ENCODE measurements around the gene KPNA6.
"Not testable (repeated sequence)": the region's sequence is repeated elsewhere in the genome, so short reads cannot be mapped to it uniquely, and the experiment has no call there.

KPNA6 gene

DNA sequence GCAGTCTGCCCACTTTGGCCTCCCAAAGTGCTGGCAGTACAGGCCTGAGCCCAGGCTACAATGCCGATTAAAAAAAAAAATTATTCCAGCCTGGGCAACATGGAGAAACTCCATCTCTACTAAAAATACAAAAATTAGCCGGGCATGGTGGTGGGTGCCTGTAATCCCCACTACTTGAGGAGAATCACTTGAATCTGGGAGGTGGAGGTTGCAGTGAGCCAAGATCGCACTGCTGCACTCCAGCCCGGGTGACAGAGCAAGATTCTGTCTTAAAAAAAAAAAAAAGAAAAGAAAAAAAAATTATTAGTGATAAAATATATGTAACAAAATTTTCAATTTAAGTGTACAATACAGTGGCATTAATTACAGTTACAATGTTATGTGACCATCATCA is 35.4 kb downstream of the KPNA6 start:
- not testable (repeated sequence) for DNase-seq

DNA sequence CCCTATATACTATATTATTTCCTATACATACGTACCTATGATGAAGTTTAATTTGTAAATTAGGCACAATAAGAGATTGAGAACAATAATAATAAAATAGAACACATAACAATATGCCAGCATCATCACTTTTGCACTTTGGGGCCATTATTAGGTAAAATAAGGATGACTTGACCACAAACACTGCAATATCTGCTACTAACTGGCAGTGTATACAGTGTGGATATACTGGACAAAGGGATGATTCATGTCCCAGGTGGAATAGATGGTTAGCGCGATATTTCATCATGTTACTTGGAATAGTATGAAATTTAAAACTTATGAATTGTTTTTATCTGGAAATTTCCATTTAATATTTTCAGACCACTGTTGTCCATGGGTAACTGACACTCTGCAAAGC is 36.2 kb downstream of the KPNA6 start:
- no peak for DNase-seq

GRCh38 chr1:32147799-32148198 is 39.9 kb downstream of the KPNA6 start:
- not testable (repeated sequence) for DNase-seq

- DNase-seq, result no peak
These were observed 43.0 kb downstream of the KPNA6 start for GRCh38 chr1:32150847-32151246.

GRCh38 chr1:32151319-32151787 is 43.5 kb downstream of the KPNA6 start:
- no peak for DNase-seq

GRCh38 chr1:32159189-32159588 is 51.3 kb downstream of the KPNA6 start:
- no peak for DNase-seq

- DNase-seq, result no peak
These were observed 55.5 kb downstream of the KPNA6 start for GRCh38 chr1:32163405-32163804.

DNA sequence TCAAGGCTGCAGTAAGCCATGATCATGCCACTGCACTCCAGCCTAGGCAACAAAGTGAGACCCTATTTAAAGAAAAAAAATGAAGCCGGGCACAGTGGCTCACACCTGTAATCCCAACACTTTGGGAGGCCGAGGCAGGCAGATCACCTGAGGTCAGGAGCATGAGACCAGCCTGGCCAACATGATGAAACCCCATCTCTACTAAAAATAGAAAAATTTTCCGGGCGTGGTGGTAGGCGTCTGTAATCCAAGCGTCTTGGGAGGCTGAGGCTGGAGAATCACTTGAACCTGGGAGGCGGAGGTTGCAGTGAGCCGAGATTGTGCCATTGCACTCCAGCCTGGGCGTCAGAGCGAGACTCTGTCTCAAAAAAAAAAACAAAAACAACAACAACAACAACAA is 57.8 kb downstream of the KPNA6 start:
- not testable (repeated sequence) for DNase-seq

DNA sequence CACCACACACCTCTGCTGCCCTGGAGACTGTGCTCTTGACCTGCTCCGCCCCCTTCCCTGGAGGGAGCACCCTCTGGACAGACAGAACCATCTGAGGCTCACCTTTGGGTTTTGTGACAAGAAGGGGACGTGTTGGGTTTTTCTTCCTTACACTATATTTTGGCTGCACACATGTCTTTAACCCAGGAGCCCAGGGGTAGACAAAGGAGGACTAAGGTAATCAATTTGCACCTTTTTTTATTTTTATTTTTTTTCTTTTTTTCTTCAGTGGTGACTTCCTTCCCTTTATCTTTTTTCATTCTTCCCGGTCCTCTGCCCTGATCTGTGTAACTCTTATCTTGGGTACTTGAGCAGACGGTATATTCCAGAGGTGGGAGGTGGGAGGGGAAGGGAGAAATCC is 63.1 kb downstream of the KPNA6 start:
- DNase-seq, result no peak

- DNase-seq, result no peak
These were observed 64.9 kb downstream of the KPNA6 start for GRCh38 chr1:32172621-32173245.

GRCh38 chr1:32178380-32179192 is 70.7 kb downstream of the KPNA6 start:
- no peak for DNase-seq

- no peak for DNase-seq
These were observed 71.3 kb downstream of the KPNA6 start for GRCh38 chr1:32179193-32179442.

DNA sequence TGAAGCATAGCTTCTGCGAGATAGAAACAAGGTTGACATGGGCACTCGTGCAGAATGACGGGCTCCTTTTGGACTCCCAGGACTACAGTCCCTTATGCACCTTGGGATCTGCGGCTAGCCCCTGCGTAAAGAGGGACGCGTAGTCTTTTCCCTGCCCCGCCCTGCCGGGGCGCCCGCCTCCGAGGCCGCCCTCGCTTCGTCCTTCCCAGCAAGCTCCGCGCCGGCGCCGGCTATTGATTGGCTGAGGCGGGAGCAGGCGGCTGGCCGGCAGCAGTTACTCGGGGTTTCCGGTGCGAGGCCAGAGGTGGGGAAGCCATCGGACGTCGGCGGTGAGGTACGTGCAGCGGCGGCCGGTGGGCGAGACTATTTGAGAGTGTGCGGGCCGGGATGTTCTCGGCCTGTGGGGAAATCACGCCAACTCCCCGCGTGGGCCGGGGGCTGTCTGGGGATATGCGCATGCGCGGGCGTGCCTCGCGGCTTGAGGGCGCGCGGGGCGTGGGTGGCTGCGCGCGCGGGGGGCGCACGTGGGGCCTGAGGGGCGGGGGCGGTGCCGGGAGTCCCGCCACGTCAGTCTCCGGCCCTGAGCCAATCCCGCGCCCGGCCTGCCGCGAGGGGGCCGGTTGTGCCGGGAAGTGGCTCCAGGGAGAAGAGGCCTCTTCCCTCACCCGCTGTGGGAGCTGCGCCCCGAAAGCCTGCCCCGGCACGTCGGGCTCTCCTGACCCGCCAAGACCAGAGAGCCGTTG is 71.8 kb downstream of the KPNA6 start, which contains the start of gene TXLNA:
Gene TXLNA (plus strand): TSS at position 233 of the 743 bp plus-strand sequence. CDS start 671 bp downstream, outside the sequence.
- peak; percentile 89 for DNase-seq

GRCh38 chr1:32180186-32181060 is 72.6 kb downstream of the KPNA6 start:
- peak; percentile 29 for DNase-seq

GRCh38 chr1:32181065-32181464 is 73.2 kb downstream of the KPNA6 start:
- DNase-seq, result no peak

DNA sequence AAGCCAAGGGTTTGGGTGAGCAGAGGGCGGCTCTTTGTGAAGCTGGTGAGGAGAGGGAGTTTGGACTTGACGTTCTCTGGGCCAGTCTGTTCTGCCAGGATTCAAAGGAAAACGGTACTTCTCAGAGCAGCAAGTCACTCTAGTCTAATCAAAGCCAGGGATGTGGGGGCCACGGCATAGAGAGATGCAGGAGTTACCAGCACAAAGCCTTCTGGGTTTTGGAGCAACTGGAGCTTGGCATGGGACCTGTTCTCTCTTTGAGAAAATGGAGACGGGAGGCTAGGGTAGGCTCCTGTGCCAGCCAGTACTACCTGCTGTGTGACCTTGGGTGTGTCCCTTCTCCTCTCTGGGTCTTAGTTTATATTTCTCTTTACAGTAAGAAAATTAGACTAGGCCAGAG is 73.7 kb downstream of the KPNA6 start:
- no peak for DNase-seq

GRCh38 chr1:32182060-32182459 is 74.2 kb downstream of the KPNA6 start:
- DNase-seq, result no peak

DNA sequence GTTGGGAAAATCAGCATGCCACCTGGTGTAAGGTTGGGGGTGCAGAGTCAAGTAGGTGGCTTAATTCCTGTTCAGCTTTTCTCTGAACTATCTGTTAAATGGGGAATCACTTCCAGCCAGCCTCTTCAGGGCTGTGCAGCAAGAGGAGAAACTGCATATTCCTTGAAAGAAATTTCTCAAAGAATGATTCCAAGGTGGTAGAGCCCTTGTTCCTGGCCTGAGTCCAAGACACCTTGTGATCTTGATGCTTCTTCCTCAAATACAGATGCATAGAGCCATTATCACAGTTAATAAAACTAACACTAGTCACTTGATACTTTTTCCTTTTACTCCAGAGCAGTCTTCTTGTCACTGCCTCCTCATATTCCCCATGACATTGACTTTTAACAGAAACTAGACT is 76.8 kb downstream of the KPNA6 start:
- DNase-seq, result no peak

- DNase-seq, result no peak
These were observed 78.2 kb downstream of the KPNA6 start for GRCh38 chr1:32186077-32186476.

DNA sequence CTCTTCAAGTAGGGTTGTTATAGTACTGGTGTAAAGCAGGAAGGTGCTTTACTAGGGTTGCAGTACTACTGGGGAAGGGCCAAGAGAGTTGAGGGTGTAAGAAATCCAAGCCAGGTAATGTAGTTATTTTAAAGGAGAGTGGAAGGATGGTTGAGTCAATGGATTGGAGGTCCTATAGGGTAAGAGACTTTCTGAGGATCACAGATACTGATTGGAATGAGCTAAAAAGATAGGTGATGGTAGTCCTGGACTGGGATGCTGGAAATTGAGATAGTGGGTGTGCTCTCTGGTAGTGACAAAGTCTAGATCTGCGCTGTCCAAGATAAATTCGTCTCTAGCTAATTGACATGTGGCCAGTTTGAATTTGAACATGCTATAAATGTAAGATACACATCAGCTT is 78.6 kb downstream of the KPNA6 start:
- DNase-seq, result no peak

- no peak for DNase-seq
These were observed 80.0 kb downstream of the KPNA6 start for GRCh38 chr1:32187850-32188249.

GRCh38 chr1:32192220-32192948 is 84.5 kb downstream of the KPNA6 start:
- DNase-seq, result no peak

All from CD4-positive, alpha-beta T cell treated with Interleukin-12 subunit alpha and Interleukin-12 subunit beta, for 1 hour (primary cell).